Measurements from ENCODE around the gene PPP1CB. TPM values are rescaled to one million over a fixed set of nuclear protein-coding genes. Genes with fewer than 3 reads are reported as not detected.

The PPP1CB gene
- total and polyA plus RNA-seq, 12 donors = 46.7 to 272 (median 190) TPM

GRCh38 chr2:28748176-28748575 is 3.5 kb upstream of the PPP1CB start:
- Histone ChIP-seq H3K4me1 (replicated peaks in 1 of 2) (peaks cover 5 to 11% of the 10 kb centered on the region in 2 donors), H3K9me3 (replicated peaks in 1 of 3) (no peaks in the 10 kb centered on the region), H3K27ac (peak overlapping the region in 1 of 5 donors; percentile 100), H3K36me3 (replicated peaks in 1 of 2) (no peaks in the 10 kb centered on the region), H3K4me3 (no peak overlapping the region), H3K27me3 (no peaks in the 10 kb centered on the region)
- WGBS, 4 donors = 88 to 97% (median 91%) methylated on average over 2 of the region's 2 CpGs
- intact Hi-C loops (cut with DNase I) = loop anchor here in 1 of 2 donors (10.0 kb wide), 1 partner anchor 143 kb away; no protein-coding TSS in a partner anchor
- TF ChIP-seq POLR2A (IDR thresholded peaks at IDR 0.05) (no peak), CTCF (IDR thresholded peaks at IDR 0.05) (no peak)
- DNase-seq = no peak

DNA sequence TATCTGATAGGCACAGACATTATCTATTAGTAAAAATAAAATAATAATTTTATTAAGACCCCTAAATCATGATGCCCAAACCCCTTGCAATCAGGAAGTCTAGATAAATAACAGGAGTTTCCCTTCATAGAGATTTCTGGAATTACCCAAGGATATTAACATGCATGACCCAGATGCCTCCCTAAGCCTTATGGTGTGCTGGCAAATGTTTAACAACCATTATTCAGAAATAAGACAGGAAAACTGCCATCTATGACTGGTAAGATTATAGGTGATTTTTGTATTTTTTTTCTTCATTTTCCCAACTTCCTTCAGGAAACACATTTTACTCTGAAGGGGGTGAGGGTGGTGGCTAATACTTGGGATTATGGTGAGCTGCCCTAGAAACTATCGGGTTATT is 2.7 kb upstream of the PPP1CB start:
- Histone ChIP-seq H3K4me3 (no peak overlapping the region), H3K27ac (peak overlapping the region in 1 of 5 donors; percentile 100), H3K27me3 (no peaks in the 10 kb centered on the region), H3K4me1 (replicated peaks in 1 of 2) (peaks cover 10 to 16% of the 10 kb centered on the region in 2 donors), H3K9me3 (replicated peaks in 1 of 3) (no peaks in the 10 kb centered on the region), H3K36me3 (replicated peaks in 1 of 2) (no peaks in the 10 kb centered on the region)
- no peak for DNase-seq
- TF ChIP-seq CTCF (IDR thresholded peaks at IDR 0.05) (no peak), POLR2A (IDR thresholded peaks at IDR 0.05) (no peak)
- 87 to 92% (median 89%) methylated on average over 1 of the region's 1 CpG for WGBS, 4 donors
- intact Hi-C loops (cut with DNase I) = loop anchor here in 1 of 2 donors (10.0 kb wide), 1 partner anchor 144 kb away; no protein-coding TSS in a partner anchor

- WGBS, 4 donors = 92 to 97% (median 94%) methylated on average over 6 of the region's 6 CpGs
- Histone ChIP-seq H3K4me1 (replicated peaks in 1 of 2) (peaks cover 15 to 22% of the 10 kb centered on the region in 2 donors), H3K9me3 (replicated peaks in 1 of 3) (no peaks in the 10 kb centered on the region), H3K4me3 (no peak overlapping the region), H3K27ac (peak overlapping the region in 1 of 5 donors; percentile 100), H3K36me3 (replicated peaks in 1 of 2) (no peaks in the 10 kb centered on the region), H3K27me3 (no peaks in the 10 kb centered on the region)
- intact Hi-C loops (cut with DNase I) = loop anchor here in 1 of 2 donors (10.0 kb wide), 1 partner anchor 145 kb away; no protein-coding TSS in a partner anchor
- TF ChIP-seq POLR2A (IDR thresholded peaks at IDR 0.05) = no peak
- TF ChIP-seq CTCF (IDR thresholded peaks at IDR 0.05) = no peak
- no peak for DNase-seq
Observed at GRCh38 chr2:28749526-28749925, 2.1 kb upstream of the PPP1CB start.

DNA sequence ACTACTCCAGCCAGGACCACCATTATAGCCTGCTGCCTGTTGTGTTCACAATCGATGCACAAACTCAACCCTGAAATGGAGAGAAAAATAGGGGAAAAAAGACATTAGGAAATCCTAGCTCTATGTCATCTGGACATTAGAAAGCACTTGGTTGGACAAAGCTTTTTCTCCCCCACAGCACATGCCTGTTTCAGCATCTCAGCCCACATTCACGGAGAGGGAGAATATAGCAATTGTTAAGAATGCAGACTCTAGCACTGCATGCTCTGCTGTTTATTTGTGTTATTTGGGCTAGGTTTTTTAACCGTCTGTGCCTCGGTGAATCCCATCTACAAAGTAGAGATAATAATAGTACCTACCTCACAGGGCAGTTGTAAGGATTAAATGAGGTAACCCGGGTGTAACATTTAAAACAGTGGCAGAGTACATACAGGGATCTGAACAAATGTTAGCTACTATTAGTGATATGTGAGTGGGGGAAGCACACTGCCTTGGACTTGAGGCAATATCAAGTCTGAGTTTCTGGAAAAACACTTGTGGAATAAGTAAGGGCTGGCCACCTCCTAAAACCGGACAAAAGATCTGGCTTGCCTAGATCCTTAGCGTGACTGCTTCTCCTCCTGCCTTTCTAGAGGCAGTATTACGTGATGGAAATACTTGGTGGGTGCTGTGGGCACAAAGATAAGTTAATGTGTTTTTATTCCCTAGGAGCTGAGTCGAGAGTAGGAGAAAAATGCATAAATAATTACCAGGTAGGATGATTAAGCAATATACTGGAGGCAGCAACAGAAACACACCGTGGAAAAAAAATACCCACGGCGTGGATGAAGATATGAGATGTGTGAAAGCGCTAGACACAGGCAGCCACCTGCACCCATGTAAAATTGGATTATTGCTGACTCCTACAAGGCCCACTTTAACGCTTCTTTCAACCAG is 1.0 kb upstream of the PPP1CB start:
- Histone ChIP-seq H3K4me3 (peak overlapping the region in 2 of 4 donors; percentile 34 to 87), H3K27ac (peak overlapping the region; percentile 89 to 100 (median 98)), H3K9me3 (replicated peaks in 1 of 3) (no peaks in the 10 kb centered on the region), H3K27me3 (no peaks in the 10 kb centered on the region), H3K36me3 (replicated peaks in 1 of 2) (no peaks in the 10 kb centered on the region), H3K4me1 (replicated peaks in 1 of 2) (peaks cover 18 to 32% of the 10 kb centered on the region in 2 donors)
- WGBS, 4 donors = 13 to 16% (median 15%) methylated on average over 14 of the region's 14 CpGs
- peak in 1 of 6 experiments; percentile 15 for TF ChIP-seq CTCF (IDR thresholded peaks at IDR 0.05)
- TF ChIP-seq POLR2A (IDR thresholded peaks at IDR 0.05) = no peak
- intact Hi-C loops (cut with DNase I) = loop anchor here in 1 of 2 donors (5.0 kb wide), 1 partner anchor 153 kb away; no protein-coding TSS in a partner anchor
- peak in 4 of 7 donors; percentile 34 to 61 (median 44) for DNase-seq

Data from adrenal gland (tissue), 12 donors.